ENCODE measurements around the gene PHPT1. TPM values are rescaled to one million over a fixed set of nuclear protein-coding genes. Genes with fewer than 3 reads are reported as not detected.
A peak's percentile ranks its signal among the peaks of the same experiment; 100 is the strongest.

PHPT1 gene
- total and polyA plus RNA-seq, 2 of the 13 experiments (the other 11 are each of a cell fraction or from before 2014, with no cell fraction given), result 189 to 192 TPM

DNA sequence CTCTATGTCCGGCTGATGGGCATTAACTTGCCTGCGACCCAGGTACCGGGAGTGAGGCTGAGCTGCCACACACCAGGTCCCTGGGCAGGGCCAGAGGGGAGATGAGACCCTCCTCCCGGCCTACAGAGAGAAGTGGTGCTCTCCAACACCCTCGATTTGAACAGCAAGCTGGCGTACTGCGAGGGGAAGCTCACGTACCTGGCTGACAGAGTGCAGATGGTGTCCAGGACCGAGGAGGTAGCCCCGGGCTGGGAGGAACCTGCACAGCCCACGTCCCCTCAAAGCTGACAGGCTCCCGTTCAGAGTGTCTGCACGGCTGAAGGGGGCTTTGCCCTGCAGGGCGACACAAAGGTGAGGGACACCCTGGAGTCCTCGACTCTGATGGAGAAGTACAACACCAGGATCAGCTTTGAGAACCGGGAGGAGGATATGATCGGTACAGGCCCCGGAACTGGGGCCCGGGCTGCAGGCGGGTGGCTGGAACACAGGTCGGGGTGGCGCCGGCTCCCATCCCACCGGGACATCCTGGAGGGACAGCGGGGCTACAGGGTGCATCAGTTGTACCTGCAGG lies 42.5 kb upstream of the PHPT1 start (continued):
- TF ChIP-seq FOXO1 (CRISPR knock-in tag; IDR thresholded peaks at IDR 0.05), result no peak
- no peak for TF ChIP-seq SIX4 (CRISPR knock-in tag; IDR thresholded peaks at IDR 0.05)

GRCh38 chr9:136807281-136808074 lies 41.7 kb upstream of the PHPT1 start, which contains the start of gene RABL6:
TSS of gene RABL6 (plus strand) at chr9:136807948. CDS start at chr9:136808197, 249 bp downstream.
- no peak within 1 kb of the TSS for H2AFZ ChIP-seq (ENCODE audit: low read length)
- H3K9me3 ChIP-seq (ENCODE audit: low read length), result no peaks in the 10 kb centered on the region
- WGBS (ENCODE audit: low lambda C conversion rate), result 0% methylated on average over 2 of the region's 96 CpGs
- FAIRE-seq (no peak), DNase-seq (ENCODE audit: low spot score) (peak; percentile 40), ATAC-seq (peak; percentile 58)
- peak within 1 kb of the TSS; percentile 76 for H3K27ac ChIP-seq (ENCODE audit: extremely low read length, insufficient read depth, low read length)
- peaks cover 68% of the 10 kb centered on the region for H3K4me1 ChIP-seq (ENCODE audit: insufficient read depth, low read length)
- peak within 1 kb of the TSS; percentile 88 to 96 (median 92) for H3K4me3 ChIP-seq (replicated peaks in 1 of 3; ENCODE audit: insufficient read depth in 1 of 3, low read depth in 2 of 3, low read length in 3 of 3)
- ChIA-PET POLR2A (interaction anchor here (1.0 to 5.0 kb wide), 8 partner anchors 7 to 248 kb away, joined by 3 to 35 read pairs (median 6); partner anchors contain the start of genes CCDC183, TMEM141 and TRAF2), CTCF (ENCODE audit: low intra/inter-chr PET ratio, low total read pairs) (interaction anchor here (1.0 kb wide), 1 partner anchor 15 kb away, joined by 4 read pairs; no protein-coding TSS in a partner anchor)
- H3K27me3 ChIP-seq (ENCODE audit: control insufficient read depth in 1 of 2, insufficient read depth in 2 of 2, low read length in 2 of 2), result no peaks in the 10 kb centered on the region
- no peaks in the 10 kb centered on the region; the same call in 1 of the 2 replicates for H4K20me1 ChIP-seq (ENCODE audit: insufficient read depth, low read length)
- peaks cover 59% of the 10 kb centered on the region for H3K79me2 ChIP-seq (ENCODE audit: insufficient read depth, low read length)
- H3K4me2 ChIP-seq (ENCODE audit: low read depth, low read length), result peak within 1 kb of the TSS; percentile 88
- H3K36me3 ChIP-seq (replicated peaks in 1 of 2; ENCODE audit: control insufficient read depth in 1 of 2, insufficient read depth in 2 of 2, low read length in 2 of 2), result peaks cover 2 to 7% of the 10 kb centered on the region in 2 experiments; a peak in 2 of 5 replicates
- peak within 1 kb of the TSS; percentile 86 for H3K9ac ChIP-seq (ENCODE audit: insufficient read depth, low read depth, low read length)
- TSS peak; percentile 63 for BruUV-seq (replicated peaks)
- intact Hi-C loops (cut with micrococcal nuclease; ENCODE audit: unreplicated experiment) (no loop called here), in situ Hi-C loops (cut with HindIII; ENCODE audit: extremely low pct_ligation_motif_present, low pct_unique_long_range_greater_than_20kb) (no loop called here)
- no peak for TF ChIP-seq LRRFIP1 (CRISPR knock-in tag; conservative IDR thresholded peaks at IDR 0.05)
- no peak for TF ChIP-seq ZFP36L2 (CRISPR knock-in tag; IDR thresholded peaks at IDR 0.05)
- no peak for TF ChIP-seq REPIN1 (CRISPR knock-in tag; IDR thresholded peaks at IDR 0.05; ENCODE audit: borderline replicate concordance, low read depth)
- TF ChIP-seq BRD4 (CRISPR knock-in tag; IDR thresholded peaks at IDR 0.05), result peak; percentile 66; the same call in 1 of the 2 replicates
- no peak for TF ChIP-seq ZNF790 (CRISPR knock-in tag; IDR thresholded peaks at IDR 0.05; ENCODE audit: borderline replicate concordance)
- TF ChIP-seq, protein P1, sequence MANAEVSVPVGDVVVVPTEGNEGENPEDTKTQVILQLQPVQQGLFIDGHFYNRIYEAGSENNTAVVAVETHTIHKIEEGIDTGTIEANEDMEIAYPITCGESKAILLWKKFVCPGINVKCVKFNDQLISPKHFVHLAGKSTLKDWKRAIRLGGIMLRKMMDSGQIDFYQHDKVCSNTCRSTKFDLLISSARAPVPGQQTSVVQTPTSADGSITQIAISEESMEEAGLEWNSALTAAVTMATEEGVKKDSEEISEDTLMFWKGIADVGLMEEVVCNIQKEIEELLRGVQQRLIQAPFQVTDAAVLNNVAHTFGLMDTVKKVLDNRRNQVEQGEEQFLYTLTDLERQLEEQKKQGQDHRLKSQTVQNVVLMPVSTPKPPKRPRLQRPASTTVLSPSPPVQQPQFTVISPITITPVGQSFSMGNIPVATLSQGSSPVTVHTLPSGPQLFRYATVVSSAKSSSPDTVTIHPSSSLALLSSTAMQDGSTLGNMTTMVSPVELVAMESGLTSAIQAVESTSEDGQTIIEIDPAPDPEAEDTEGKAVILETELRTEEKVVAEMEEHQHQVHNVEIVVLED (CRISPR knock-in tag; IDR thresholded peaks at IDR 0.05; ENCODE audit: borderline replicate concordance), result peak; percentile 51; the same call in 1 of the 2 replicates
- no peak for TF ChIP-seq RBM22 (optimal IDR thresholded peaks at IDR 0.05; ENCODE audit: low read length)
- no peak for TF ChIP-seq ZNF432 (CRISPR knock-in tag; IDR thresholded peaks at IDR 0.05; ENCODE audit: borderline replicate concordance)
- no peak for TF ChIP-seq PHF5A (CRISPR knock-in tag; IDR thresholded peaks at IDR 0.05; ENCODE audit: low read depth, unreplicated experiment)
- no peak for TF ChIP-seq ZFP41 (CRISPR knock-in tag; IDR thresholded peaks at IDR 0.05; ENCODE audit: borderline replicate concordance)
- TF ChIP-seq, protein P2, sequence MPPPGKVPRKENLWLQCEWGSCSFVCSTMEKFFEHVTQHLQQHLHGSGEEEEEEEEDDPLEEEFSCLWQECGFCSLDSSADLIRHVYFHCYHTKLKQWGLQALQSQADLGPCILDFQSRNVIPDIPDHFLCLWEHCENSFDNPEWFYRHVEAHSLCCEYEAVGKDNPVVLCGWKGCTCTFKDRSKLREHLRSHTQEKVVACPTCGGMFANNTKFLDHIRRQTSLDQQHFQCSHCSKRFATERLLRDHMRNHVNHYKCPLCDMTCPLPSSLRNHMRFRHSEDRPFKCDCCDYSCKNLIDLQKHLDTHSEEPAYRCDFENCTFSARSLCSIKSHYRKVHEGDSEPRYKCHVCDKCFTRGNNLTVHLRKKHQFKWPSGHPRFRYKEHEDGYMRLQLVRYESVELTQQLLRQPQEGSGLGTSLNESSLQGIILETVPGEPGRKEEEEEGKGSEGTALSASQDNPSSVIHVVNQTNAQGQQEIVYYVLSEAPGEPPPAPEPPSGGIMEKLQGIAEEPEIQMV (CRISPR knock-in tag; IDR thresholded peaks at IDR 0.05; ENCODE audit: low read depth), result no peak
- 0 out of 2 replicates have a peak, but pooled peaks have one; percentile 33 for TF ChIP-seq ZBTB38 (CRISPR knock-in tag; IDR thresholded peaks at IDR 0.05)
- TF ChIP-seq TBX2 (CRISPR knock-in tag; IDR thresholded peaks at IDR 0.05; ENCODE audit: borderline replicate concordance), result peak; percentile 70

All from HepG2 (cell line).